ENCODE measurements around the gene DMD.

- TF ChIP-seq CTCF (IDR thresholded peaks at IDR 0.05; ENCODE audit: borderline replicate concordance, extremely low read depth, low read length, poor library complexity, severe bottlenecking) (no peak), EZH2 (IDR thresholded peaks at IDR 0.05; ENCODE audit: borderline replicate concordance, low read depth, low read length, severe bottlenecking) (no peak)
Observed at GRCh38 chrX:32155044-32155638, 1056.2 kb downstream of the DMD start.

Measured in DND-41 (cell line).